ENCODE results near the gene MAOB.

Gene MAOB

DNA sequence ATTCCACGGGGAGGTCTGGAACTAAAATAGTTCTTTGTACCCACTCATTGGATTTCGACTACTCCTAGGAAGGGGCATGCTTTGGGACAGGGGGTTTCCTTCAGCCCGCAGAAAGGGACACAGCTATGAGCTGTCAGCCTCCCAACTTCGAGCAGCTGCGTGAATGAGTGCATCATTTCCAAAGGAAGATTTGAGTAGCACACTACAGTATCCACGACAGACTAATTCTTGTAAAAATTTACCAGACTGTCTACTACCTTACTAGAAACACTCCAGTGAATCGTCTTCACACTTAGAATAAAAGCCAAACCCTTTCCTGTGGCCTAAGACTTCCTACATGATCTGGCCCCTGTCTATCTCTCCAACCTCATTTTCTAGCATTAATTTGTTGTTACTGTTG, 124.2 kb downstream of the MAOB start:
- no peak overlapping the region for H3K4me3 ChIP-seq (ENCODE audit: low read length)
- DNase-seq (ENCODE audit: low read depth): no peak
- TF ChIP-seq, protein P1, sequence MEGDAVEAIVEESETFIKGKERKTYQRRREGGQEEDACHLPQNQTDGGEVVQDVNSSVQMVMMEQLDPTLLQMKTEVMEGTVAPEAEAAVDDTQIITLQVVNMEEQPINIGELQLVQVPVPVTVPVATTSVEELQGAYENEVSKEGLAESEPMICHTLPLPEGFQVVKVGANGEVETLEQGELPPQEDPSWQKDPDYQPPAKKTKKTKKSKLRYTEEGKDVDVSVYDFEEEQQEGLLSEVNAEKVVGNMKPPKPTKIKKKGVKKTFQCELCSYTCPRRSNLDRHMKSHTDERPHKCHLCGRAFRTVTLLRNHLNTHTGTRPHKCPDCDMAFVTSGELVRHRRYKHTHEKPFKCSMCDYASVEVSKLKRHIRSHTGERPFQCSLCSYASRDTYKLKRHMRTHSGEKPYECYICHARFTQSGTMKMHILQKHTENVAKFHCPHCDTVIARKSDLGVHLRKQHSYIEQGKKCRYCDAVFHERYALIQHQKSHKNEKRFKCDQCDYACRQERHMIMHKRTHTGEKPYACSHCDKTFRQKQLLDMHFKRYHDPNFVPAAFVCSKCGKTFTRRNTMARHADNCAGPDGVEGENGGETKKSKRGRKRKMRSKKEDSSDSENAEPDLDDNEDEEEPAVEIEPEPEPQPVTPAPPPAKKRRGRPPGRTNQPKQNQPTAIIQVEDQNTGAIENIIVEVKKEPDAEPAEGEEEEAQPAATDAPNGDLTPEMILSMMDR (conservative IDR thresholded peaks at IDR 0.05; ENCODE audit: low read length): no peak

DNA sequence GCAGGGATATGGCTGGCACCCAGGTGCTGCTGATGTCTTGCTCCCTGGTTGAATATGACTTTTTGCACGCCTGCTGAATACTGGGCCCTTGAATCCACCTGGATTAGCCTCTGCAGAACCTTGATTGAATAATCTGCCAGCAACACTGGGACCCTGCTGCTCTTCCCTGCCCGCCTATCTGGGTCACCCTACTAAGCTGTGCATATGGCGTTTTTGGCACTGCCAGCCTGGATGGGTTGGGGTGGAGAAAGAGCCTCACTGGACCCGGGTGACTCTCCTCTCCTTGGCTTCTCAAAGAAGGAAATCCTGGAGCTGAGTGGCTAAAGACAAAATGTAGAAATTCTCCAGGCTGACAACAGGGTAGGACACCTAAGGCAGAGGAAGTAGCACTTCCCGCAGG, 126.2 kb downstream of the MAOB start:
- TF ChIP-seq, protein P1 (conservative IDR thresholded peaks at IDR 0.05; ENCODE audit: low read length): no peak
- no peak overlapping the region for H3K4me3 ChIP-seq (ENCODE audit: low read length)
- DNase-seq (ENCODE audit: low read depth): no peak

DNA sequence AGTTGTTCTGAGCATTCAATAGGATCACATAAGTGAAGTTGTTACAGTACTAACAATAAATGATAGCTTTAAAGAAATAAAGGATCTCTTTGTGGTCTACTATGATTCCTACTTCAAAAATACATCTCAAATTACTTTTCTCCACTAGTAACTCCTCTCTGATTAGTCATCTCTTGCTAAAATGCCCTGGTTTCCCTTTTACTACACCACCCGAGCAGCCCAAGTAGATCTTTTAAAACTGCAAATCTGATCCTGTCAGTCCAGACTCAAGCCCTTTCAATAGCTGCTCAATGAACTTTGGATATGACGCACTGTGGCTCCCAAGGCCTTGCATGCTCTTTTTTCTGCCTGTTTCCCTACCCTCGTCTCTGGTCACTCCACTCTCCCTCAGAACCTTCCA, 128.6 kb downstream of the MAOB start:
- TF ChIP-seq, protein P1 (conservative IDR thresholded peaks at IDR 0.05; ENCODE audit: low read length): no peak
- no peak overlapping the region for H3K4me3 ChIP-seq (ENCODE audit: low read length)
- DNase-seq (ENCODE audit: low read depth): no peak

GRCh38 chrX:43750248-43750676, 132.0 kb downstream of the MAOB start:
- TF ChIP-seq, protein P1 (conservative IDR thresholded peaks at IDR 0.05; ENCODE audit: low read length): peak; percentile 37
- H3K4me3 ChIP-seq (ENCODE audit: low read length): no peak overlapping the region
- DNase-seq (ENCODE audit: low read depth): peak; percentile 62

GRCh38 chrX:43747476-43747875, 134.8 kb downstream of the MAOB start:
- TF ChIP-seq, protein P1 (conservative IDR thresholded peaks at IDR 0.05; ENCODE audit: low read length): no peak
- no peak overlapping the region for H3K4me3 ChIP-seq (ENCODE audit: low read length)
- DNase-seq (ENCODE audit: low read depth): no peak

- no peak overlapping the region for H3K4me3 ChIP-seq (ENCODE audit: low read length)
- DNase-seq (ENCODE audit: low read depth): peak; percentile 2
Observed at GRCh38 chrX:43745938-43746721, 136.1 kb downstream of the MAOB start.

DNA sequence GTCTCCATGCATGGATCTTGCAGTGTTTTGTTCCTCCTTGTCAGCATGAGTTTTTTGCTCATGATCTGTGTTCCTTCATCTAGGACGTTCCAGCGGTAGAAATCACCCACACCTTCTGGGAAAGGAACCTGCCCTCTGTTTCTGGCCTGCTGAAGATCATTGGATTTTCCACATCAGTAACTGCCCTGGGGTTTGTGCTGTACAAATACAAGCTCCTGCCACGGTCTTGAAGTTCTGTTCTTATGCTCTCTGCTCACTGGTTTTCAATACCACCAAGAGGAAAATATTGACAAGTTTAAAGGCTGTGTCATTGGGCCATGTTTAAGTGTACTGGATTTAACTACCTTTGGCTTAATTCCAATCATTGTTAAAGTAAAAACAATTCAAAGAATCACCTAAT, 138.0 kb downstream of the MAOB start:
- TF ChIP-seq, protein P1 (conservative IDR thresholded peaks at IDR 0.05; ENCODE audit: low read length): no peak
- no peak overlapping the region for H3K4me3 ChIP-seq (ENCODE audit: low read length)
- no peak for DNase-seq (ENCODE audit: low read depth)

More at GRCh38 chrX:43745938-43746721, 136.1 kb downstream of the MAOB start:
- TF ChIP-seq, protein P1 (conservative IDR thresholded peaks at IDR 0.05; ENCODE audit: low read length): no peak

Measured in AG10803 (cell line).